A172 (cell line): ENCODE measurements around the gene PCK2. TPM values are rescaled to one million over a fixed set of nuclear protein-coding genes. Genes with fewer than 3 reads are reported as not detected.

Experiments used
- DNase-seq: peaks from one replicate; pipeline ENCODE4 v3.0.0-alpha.2; 2015; ENCODE audit warnings: low spot score
- total RNA-seq: library from RNA; depleted of rRNA; stranded (reverse); fragments of >200 nt; shearing (Covaris generic); gene quantifications from 2 replicates; pipeline ENCODE4 v1.2.3, GENCODE V29; 2014

The PCK2 gene
- total RNA-seq, 1 experiment from 2014 or later = 4.4 TPM

DNA sequence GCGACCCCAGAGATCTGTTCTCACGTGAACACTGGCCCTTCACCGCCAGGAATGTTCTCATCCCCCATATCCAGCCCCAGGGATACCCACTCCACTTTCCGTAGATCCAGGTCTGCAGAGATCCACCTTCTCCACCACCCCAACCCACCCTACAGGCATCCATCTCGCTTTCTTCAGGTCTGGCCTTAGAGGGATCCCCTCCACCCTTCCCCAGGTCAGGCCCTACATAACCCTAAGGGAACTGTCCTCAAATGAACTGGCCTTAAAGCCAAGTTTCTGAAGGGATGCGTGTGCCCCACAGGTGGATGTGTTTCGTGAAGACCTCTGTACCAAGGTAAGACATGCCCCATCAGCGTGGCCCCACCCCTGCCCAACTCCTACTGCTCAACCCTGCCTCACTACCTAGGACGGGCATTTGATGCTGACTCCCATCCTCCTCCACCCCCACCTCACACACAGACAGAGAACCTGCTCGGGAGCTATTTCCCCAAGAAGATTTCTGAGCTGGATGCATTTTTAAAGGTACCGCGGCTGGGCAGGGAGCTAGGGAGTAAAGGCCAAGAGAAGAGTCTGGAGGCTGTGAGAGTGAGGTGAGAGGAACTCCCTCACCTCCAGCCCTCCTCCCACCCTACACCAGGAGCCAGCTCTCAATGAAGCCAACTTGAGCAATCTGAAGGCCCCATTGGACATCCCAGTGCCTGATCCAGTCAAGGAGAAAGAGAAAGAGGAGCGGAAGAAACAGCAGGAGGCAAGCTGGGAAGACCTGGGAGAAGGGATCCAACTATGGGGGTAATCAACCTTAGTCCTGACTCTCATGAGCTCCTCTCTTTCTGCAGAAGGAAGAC is 42.8 kb downstream of the PCK2 start:
- DNase-seq = no peak

GRCh38 chr14:24137529-24138395 is 43.7 kb downstream of the PCK2 start:
- no peak for DNase-seq

- no peak for DNase-seq
Measured at GRCh38 chr14:24138396-24139271, 44.5 kb downstream of the PCK2 start.

DNA sequence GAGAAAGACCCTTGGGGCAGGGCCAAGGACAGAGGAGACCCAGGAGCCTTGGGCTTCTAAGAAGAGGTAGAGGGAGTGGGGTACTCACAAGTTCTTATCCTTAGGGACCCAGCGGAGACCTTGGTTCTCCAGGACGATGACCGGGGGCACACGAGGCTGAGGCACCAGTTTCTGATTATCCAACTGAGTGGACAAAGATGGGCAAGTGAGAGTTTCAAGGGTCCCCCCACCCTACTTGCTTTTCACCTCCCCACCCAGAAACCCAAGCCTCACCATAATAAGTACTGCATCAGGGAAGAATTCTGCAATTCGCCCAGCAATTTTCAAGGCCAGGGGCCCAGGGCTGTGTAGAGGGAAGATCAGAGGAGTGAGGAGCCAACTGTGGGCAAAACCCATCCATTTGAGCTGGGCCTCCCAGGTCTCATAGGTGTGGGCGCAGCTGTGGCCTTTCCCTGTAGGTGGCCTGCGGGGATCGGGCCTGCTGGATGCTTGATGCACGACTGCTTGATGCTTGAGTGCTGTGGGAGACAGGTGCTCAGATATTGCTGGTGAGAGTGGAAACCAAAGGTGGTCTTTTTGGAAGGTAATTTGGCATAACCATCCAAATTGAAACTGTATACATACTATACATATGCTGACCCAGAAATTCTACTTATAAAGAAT is 45.3 kb downstream of the PCK2 start:
- DNase-seq = no peak

GRCh38 chr14:24141097-24141880 is 47.2 kb downstream of the PCK2 start, which contains the start of gene EMC9:
Gene EMC9 (minus strand): TSS chr14:24141591. CDS start chr14:24141304, 287 bp downstream.
- DNase-seq = peak; percentile 96

DNA sequence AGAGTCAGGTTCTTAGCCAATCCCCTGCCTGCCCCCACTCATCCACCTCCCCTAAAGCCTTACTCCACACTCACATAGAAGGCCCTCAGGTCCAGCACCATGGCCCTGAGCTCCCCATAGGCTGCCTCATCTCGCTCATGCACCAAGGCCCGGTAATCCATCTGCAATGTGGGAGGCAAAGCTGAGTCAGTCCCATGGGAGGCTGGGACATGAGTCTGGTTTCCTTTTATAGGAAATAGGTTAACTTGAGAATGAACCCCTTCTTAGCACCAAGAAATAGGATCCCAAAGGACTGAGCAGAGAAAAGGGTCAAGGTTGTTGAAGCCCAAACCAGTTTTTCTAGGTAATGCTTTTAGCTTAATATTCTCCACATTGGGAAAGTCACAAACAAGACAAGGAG is 49.4 kb downstream of the PCK2 start:
- DNase-seq = no peak

GRCh38 chr14:24144451-24144850 is 50.3 kb downstream of the PCK2 start:
- no peak for DNase-seq

DNA sequence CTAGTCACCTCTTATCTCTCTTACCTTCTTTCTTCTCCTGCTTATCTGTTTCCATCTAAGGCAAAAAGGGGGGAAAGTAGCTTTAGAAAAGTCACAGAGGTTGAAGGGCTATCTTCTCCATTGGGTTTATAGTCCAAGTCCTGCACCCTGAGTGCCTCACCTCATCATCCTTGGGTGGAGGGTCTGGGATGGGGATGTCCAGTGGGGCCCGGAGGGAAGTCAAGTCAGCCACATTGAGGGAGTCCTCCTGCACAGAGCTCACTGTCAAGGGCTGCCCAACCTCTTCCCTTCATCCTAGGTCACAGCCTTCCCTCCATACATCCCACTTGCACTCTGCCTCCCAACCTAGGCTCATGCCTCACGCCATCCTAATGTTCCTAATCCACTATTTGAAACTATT is 51.1 kb downstream of the PCK2 start:
- no peak for DNase-seq

DNA sequence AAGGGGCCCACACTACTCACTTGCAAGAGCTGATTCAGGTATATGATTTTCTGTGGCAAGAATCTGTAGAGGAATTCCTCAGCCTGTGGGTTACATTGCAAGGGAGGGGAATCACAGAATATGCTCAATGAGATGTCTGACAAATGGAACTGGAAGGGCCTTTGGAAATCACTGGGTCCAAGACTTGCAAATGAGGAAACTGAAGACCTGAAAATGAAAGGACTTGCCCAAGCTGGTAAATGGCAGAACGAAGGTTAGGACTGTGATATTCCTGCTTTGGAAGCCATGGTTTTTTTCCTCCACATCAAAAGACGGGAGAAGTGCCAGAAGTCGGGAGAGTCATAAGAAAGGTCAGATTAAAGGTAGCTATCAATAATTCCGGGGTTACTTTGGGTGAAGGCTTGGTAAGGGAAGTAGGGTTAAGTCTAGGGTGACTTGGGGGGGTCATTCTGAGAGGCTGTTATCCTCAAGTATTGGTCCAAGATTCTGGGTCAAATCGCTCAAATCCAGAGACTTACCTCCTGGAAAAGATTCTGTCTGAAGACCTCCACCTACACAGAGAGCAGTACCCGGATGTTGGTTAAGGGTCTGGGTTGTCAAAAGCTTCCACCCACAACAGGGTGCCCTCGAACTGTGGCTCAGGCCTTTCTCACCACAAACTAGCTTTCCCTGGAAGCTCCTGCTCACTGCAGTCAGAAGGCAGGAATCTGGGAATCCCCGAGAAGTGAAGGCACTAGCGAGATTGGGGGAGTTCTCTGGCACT is 51.8 kb downstream of the PCK2 start:
- DNase-seq = no peak

- peak; percentile 90 for DNase-seq
Measured at GRCh38 chr14:24146453-24146977, 52.4 kb downstream of the PCK2 start, which contains the start of gene PSME2. Gene PSME2 (minus strand): TSS chr14:24146610. CDS start chr14:24146581, 29 bp downstream.

DNA sequence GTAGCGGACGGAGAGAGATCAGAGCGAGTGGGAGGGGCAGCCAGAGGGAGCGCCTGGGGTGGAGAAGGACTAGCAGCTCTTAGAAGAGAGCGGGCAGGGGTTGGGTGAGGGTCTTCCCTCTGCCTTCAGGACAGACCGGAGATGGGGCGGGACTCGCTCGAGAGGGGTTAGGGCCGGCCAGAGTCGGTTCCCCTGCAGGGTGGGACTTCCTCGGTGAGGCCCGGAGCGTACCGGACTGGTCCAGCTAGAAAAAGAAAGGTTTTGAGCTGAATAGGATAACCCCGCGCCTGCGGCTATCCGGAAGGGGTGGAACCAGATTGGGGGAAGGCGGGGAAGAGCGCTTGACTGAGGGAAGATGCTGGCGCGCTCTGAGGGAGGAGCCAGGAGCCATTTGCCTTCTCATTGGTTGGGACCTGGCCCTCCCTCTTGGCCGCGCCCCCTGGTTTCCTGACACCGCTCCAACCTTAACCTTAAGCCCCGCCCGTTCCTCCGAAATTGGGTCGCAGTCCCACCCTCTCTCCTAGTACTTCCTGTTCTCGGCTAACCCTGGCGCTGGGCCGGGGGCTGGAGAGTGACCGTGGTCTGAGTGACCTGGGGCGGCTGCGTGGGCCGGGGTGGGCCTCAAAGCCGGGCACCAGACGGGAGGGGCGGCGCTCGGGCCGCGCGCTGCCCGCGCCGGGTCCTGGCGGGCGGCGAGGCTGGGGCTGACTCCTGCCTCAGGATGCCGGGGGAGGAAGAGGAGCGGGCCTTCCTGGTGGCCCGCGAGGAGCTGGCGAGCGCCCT is 53.1 kb downstream of the PCK2 start, which contains the start of gene RNF31:
Gene RNF31 (plus strand): TSS at position 521 of the 783 bp plus-strand sequence. CDS start 201 bp downstream, at position 722.
- DNase-seq = peak; percentile 96

GRCh38 chr14:24147761-24148428 is 53.8 kb downstream of the PCK2 start:
- no peak for DNase-seq

- no peak for DNase-seq
Measured at GRCh38 chr14:24149302-24149969, 55.3 kb downstream of the PCK2 start.

DNA sequence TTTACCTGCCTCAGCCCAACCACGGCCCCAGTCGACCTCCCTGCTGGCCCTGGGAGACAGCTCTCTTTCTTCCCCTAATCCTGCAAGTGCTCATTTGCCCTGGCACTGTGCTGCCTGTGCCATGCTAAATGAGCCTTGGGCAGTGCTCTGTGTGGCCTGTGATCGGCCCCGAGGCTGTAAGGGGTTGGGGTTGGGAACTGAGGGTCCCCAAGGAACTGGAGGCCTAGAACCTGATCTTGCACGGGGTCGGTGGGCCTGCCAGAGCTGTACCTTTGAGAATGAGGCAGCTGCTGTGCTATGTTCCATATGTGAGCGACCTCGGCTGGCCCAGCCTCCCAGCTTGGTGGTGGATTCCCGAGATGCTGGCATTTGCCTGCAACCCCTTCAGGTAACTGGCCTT is 56.0 kb downstream of the PCK2 start:
- DNase-seq = no peak

DNA sequence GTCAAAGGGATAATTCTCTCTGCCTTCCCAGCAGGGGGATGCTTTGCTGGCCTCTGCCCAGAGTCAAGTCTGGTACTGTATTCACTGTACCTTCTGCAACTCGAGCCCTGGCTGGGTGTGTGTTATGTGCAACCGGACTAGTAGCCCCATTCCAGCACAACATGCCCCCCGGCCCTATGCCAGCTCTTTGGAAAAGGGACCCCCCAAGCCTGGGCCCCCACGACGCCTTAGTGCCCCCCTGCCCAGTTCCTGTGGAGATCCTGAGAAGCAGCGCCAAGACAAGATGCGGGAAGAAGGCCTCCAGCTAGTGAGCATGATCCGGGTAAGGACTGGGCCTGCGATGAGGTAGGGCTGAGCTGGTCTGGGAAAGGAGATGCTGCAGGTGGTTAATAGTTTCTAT is 56.5 kb downstream of the PCK2 start:
- no peak for DNase-seq

DNA sequence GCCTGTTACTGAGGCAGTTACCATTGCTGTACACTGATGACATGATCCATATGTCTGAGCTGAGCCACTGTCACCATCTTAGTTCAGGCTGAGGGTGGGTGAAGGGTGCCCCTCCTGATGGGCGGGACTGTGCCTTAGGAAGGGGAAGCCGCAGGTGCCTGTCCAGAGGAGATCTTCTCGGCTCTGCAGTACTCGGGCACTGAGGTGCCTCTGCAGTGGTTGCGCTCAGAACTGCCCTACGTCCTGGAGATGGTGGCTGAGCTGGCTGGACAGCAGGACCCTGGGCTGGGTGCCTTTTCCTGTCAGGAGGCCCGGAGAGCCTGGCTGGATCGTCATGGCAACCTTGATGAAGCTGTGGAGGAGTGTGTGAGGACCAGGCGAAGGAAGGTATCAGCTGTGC is 56.9 kb downstream of the PCK2 start:
- no peak for DNase-seq
